AG09319 (cell line): ENCODE results near the gene PPIG.

ENCODE experiments used
- DNase-seq: peaks from one replicate; pipeline ENCODE4 v3.0.0-alpha.2; 2010; ENCODE audit warnings: low read depth; ENCODE audit errors: extremely low read depth
- CTCF ChIP-seq: IDR thresholded peaks from 2 replicates; pipeline ENCODE4 v1.5.1; 2011; ENCODE audit warnings: low read depth, mild to moderate bottlenecking, inconsistent platforms, low read length, moderate library complexity

Gene PPIG

GRCh38 chr2:169637620-169638019, 53.5 kb downstream of the PPIG start:
- peak; percentile 67 for DNase-seq

DNA sequence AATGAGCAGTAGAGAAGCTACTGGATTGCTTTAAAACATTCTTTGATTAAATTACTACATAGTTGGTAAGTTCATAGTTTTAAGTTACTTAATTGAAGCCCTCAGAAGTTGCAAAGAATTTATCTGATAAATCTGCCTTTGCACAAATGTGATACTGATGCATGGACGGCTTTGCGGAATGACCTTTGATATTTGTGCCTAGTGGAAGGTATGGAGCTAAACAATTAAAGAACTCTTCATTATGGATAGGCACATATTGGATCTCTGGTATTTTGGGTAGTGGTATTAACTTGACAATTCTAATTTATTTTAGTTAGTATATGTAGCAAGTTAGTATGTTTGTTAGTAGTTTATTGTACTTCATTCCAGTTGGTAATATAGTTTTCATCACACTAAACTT, 56.0 kb downstream of the PPIG start:
- TF ChIP-seq CTCF: no peak
- no peak for DNase-seq

More at GRCh38 chr2:169637620-169638019, 53.5 kb downstream of the PPIG start:
- TF ChIP-seq CTCF: no peak

DNA sequence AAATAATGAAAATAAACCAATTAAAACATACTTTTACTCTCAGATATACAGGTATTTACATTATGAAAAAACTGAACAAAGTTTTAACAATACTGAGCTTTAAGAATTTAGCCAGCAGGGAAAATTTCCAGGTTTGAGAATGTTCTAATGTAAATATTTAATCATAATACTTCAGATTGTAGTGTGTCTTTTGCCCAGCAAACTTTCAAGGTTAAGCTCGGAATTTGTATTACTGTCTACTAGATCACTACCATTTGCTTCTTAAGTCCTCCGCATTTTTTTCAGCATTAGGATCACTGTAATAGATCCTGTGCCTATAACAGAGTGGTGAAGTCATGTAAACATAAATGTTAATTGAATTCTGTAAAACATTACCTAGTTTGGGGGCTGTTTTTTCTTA, 57.3 kb downstream of the PPIG start:
- no peak for TF ChIP-seq CTCF

GRCh38 chr2:169644173-169644572, 60.0 kb downstream of the PPIG start:
- no peak for TF ChIP-seq CTCF
- DNase-seq: no peak

More for the DNA sequence above, 57.3 kb downstream of the PPIG start:
- DNase-seq: no peak

DNA sequence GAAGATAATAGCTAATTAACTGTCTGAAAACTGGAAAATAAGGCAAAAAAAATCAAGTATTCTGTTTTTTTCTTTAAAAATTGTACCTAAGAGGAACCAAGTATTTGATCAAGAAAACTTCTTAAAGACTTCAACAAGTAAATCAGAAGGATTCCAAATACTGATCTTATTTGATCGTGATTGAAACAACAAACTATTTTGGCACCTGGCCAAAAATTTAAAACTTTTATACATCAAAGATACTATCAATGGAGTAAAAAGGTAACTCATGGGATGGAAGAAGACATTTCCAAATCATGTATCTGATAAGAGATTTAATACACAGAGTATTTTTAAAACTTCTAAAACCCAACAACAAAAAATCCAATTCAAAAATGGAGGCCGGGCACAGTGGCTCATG, 63.3 kb downstream of the PPIG start:
- no peak for TF ChIP-seq CTCF
- no peak for DNase-seq

- no peak for DNase-seq
- no peak for TF ChIP-seq CTCF
Observed at GRCh38 chr2:169649278-169649677, 65.1 kb downstream of the PPIG start.

DNA sequence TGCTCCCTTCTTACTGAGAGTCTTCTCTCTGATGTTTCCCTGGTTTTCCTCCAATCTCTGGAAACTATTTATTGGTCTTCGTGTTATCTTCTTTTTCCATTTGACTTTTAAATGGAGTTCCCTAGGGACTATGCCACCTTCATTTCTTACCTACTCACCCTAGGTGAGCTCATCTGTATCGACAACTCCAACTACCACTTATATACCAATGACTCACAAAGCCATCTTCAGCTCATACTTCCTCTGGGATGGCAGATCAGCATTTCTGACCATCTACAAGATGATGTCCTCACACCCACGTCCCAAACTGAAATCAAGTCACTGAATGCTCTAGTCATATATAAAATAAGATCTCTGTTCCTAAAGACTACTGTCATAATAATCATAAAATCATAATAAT, 69.5 kb downstream of the PPIG start:
- TF ChIP-seq CTCF: no peak
- no peak for DNase-seq
